DOHH2 (cell line): ENCODE results near the gene AMPD3.

ENCODE experiments used
- H3F3A ChIP-seq: fragments of 200-600 bp; sonication (generic), shearing (Covaris generic); 2 replicates; pipeline ENCODE4 v1.6.0; 2016; ENCODE audit warnings: antibody characterized with exemption, mild to moderate bottlenecking; ENCODE audit not compliant: control insufficient read depth, insufficient read depth
- H3K27ac ChIP-seq: fragments of 200-600 bp; sonication (generic); 2 replicates; pipeline ENCODE4 v1.5.1; 2014; ENCODE audit warnings: low read depth, mild to moderate bottlenecking, low read length, moderate library complexity
- H3K27me3 ChIP-seq: fragments of 200-600 bp; sonication (generic); 2 replicates; pipeline ENCODE4 v1.6.1; 2014; ENCODE audit warnings: mild to moderate bottlenecking, low read length, mixed read lengths; ENCODE audit not compliant: control insufficient read depth
- H3K36me3 ChIP-seq: fragments of 200-600 bp; sonication (generic); 2 replicates; pipeline ENCODE4 v1.6.1; 2014; ENCODE audit warnings: mild to moderate bottlenecking, low read length, moderate library complexity, mixed read lengths; ENCODE audit not compliant: control insufficient read depth
- H3K4me1 ChIP-seq: fragments of 200-600 bp; sonication (generic); 2 replicates; pipeline ENCODE4 v1.6.1; 2014; ENCODE audit warnings: mild to moderate bottlenecking, low read length, mixed read lengths; ENCODE audit not compliant: control insufficient read depth
- H3K4me2 ChIP-seq: fragments of 200-600 bp; sonication (generic); 2 replicates; pipeline ENCODE4 v1.6.0; 2014; ENCODE audit warnings: mild to moderate bottlenecking, low read length, moderate library complexity
- H3K4me3 ChIP-seq: fragments of 200-600 bp; sonication (generic); 2 replicates; pipeline ENCODE4 v1.5.1; 2014; ENCODE audit warnings: mild to moderate bottlenecking, low read length, mixed read lengths
- H3K79me2 ChIP-seq: fragments of 200-600 bp; sonication (generic); 2 replicates; pipeline ENCODE4 v1.6.1; 2014; ENCODE audit warnings: mild to moderate bottlenecking, low read length, mixed read lengths; ENCODE audit not compliant: control insufficient read depth
- H3K9me2 ChIP-seq: fragments of 200-600 bp; sonication (generic); replicated peaks from 2 replicates; pipeline ENCODE4 v1.6.1; 2014; ENCODE audit warnings: mild to moderate bottlenecking, low read length, mixed read lengths; ENCODE audit not compliant: control insufficient read depth
- H3K9me3 ChIP-seq: fragments of 200-600 bp; sonication (generic); 2 replicates; pipeline ENCODE4 v1.6.1; 2014; ENCODE audit warnings: antibody characterized with exemption, low read length, mixed read lengths; ENCODE audit not compliant: control insufficient read depth, insufficient read depth
- H4K20me1 ChIP-seq: fragments of 200-600 bp; sonication (generic); 2 replicates; pipeline ENCODE4 v1.6.0; 2014; ENCODE audit warnings: low read depth, mild to moderate bottlenecking, antibody characterized with exemption, low read length, moderate library complexity; ENCODE audit not compliant: control insufficient read depth, insufficient read depth
- EZH2phosphoT487 ChIP-seq: fragments of 200-600 bp; sonication (generic); IDR thresholded peaks from 2 replicates; pipeline ENCODE4 v1.6.1; 2017; ENCODE audit warnings: borderline replicate concordance, mild to moderate bottlenecking, antibody characterized with exemption, low read length, moderate library complexity, mixed read lengths
- TF ChIP-seq, protein P1 (sequence below): fragments of 200-600 bp; sonication (generic); IDR thresholded peaks from one replicate; pipeline ENCODE4 v1.5.1; 2014; ENCODE audit warnings: antibody characterized with exemption, mild to moderate bottlenecking, low read depth, low read length; ENCODE audit not compliant: poor library complexity, severe bottlenecking

The AMPD3 gene

DNA sequence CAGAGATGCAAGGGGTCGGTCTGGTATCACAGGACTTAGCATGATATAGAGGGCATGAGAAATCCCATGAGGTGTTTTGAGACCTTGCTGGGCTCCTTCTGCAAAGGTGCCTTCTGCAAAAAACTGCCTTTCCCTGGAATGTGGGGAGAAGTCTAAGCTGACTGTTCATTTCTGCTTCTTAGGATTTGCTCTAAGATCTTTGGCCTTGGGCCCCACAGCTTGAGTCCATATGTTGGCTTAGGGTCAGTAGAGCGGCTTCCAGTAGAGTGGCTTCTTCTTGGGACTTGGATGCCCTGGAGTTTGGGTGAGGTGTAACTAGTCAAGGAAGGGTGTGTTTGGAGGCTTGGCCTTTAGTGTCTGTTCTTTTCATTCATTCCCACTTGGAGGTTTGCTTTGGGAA, 37.0 kb downstream of the AMPD3 start:
- no peaks in the 10 kb centered on the region for H4K20me1 ChIP-seq
- H3K27ac ChIP-seq, result no peak overlapping the region
- TF ChIP-seq EZH2phosphoT487, result no peak
- TF ChIP-seq, protein P1, sequence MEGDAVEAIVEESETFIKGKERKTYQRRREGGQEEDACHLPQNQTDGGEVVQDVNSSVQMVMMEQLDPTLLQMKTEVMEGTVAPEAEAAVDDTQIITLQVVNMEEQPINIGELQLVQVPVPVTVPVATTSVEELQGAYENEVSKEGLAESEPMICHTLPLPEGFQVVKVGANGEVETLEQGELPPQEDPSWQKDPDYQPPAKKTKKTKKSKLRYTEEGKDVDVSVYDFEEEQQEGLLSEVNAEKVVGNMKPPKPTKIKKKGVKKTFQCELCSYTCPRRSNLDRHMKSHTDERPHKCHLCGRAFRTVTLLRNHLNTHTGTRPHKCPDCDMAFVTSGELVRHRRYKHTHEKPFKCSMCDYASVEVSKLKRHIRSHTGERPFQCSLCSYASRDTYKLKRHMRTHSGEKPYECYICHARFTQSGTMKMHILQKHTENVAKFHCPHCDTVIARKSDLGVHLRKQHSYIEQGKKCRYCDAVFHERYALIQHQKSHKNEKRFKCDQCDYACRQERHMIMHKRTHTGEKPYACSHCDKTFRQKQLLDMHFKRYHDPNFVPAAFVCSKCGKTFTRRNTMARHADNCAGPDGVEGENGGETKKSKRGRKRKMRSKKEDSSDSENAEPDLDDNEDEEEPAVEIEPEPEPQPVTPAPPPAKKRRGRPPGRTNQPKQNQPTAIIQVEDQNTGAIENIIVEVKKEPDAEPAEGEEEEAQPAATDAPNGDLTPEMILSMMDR, result no peak
- no peaks in the 10 kb centered on the region for H3K27me3 ChIP-seq
- no peak overlapping the region for H3K4me2 ChIP-seq
- H3K79me2 ChIP-seq, result no peaks in the 10 kb centered on the region
- H3K4me3 ChIP-seq, result no peak overlapping the region
- no peaks in the 10 kb centered on the region; the same call in 1 of the 2 replicates for H3K36me3 ChIP-seq
- no peaks in the 10 kb centered on the region for H3K9me3 ChIP-seq
- H3F3A ChIP-seq, result no peaks in the 10 kb centered on the region
- H3K4me1 ChIP-seq, result no peaks in the 10 kb centered on the region
- H3K9me2 ChIP-seq, result no peaks in the 10 kb centered on the region

DNA sequence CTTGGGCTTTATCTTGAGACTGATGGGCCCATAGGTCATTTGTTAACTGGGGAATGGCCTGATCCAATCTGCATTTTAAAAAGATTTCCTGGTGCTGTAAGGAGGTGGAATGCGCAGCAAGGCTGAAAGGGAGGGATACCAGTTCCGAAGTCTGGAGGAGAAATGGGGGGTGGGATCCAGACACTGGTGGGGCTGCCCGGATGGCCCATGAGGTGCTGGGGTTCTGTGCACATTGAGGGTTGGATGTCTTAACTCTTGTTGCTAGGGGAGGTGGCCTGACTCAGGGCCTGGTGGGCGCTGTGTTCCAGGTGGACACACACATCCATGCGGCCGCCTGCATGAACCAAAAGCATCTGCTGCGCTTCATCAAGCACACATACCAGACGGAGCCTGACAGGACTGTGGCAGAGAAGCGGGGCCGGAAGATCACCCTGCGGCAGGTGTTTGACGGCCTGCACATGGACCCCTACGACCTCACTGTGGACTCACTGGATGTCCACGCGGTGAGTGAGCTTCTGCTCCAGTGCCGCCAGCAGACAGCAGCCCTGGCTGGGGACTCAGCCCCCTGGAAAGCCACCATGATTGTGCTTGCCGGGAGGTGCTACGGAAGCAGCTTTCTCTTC, 38.1 kb downstream of the AMPD3 start:
- H3K9me2 ChIP-seq, result no peaks in the 10 kb centered on the region
- no peaks in the 10 kb centered on the region for H3K79me2 ChIP-seq
- H3K27ac ChIP-seq, result no peak overlapping the region
- TF ChIP-seq EZH2phosphoT487, result no peak
- TF ChIP-seq, protein P1, result no peak
- H4K20me1 ChIP-seq, result no peaks in the 10 kb centered on the region
- H3K27me3 ChIP-seq, result no peaks in the 10 kb centered on the region
- no peaks in the 10 kb centered on the region; the same call in 1 of the 2 replicates for H3K36me3 ChIP-seq
- no peak overlapping the region for H3K4me3 ChIP-seq
- H3F3A ChIP-seq, result no peaks in the 10 kb centered on the region
- H3K4me1 ChIP-seq, result no peaks in the 10 kb centered on the region
- H3K4me2 ChIP-seq, result no peak overlapping the region
- H3K9me3 ChIP-seq, result no peaks in the 10 kb centered on the region

DNA sequence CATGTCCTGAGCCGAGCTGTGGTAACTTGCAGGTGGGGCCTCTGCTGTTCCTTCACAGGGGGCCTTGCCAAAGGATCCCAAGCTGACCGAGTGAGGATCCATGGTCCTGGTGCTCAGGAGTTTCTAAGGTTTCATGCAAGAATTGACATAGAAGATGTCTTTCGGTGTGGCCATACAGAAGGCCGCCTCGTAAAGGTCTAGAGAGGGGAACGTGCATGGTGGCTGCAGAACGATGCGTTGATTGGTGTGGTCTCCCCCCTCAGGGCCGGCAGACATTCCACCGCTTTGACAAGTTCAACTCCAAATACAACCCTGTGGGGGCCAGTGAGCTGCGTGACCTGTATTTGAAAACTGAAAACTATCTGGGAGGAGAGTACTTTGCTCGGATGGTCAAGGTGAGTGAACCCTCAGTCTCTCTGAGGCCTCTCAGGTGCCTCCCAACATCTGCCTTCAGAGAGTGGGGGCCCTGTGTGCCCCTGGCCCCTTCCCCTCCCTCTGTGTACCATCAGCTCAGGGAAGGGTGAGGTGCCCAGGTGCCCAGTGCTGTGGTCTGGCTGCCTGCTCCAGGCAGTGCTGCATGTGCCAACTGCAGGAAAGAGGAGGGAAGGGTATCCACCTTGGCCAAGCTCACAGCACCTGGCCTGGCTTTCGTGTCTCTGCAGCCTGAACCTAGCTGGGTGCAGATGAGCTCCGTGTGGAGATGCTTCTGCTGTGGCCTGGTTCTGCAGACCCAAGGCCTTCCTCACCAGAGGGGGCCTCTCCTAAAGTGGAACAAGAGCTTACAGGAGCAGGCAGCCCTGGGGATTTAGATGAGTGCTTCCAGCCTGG, 39.8 kb downstream of the AMPD3 start:
- H3K27ac ChIP-seq, result no peak overlapping the region
- no peaks in the 10 kb centered on the region for H3K79me2 ChIP-seq
- H3K4me1 ChIP-seq, result no peaks in the 10 kb centered on the region
- H3K4me2 ChIP-seq, result no peak overlapping the region
- H3K4me3 ChIP-seq, result no peak overlapping the region
- no peaks in the 10 kb centered on the region for H3F3A ChIP-seq
- TF ChIP-seq, protein P1, result no peak
- TF ChIP-seq EZH2phosphoT487, result no peak
- H3K9me2 ChIP-seq, result no peaks in the 10 kb centered on the region
- no peaks in the 10 kb centered on the region for H3K27me3 ChIP-seq
- no peaks in the 10 kb centered on the region; the same call in 1 of the 2 replicates for H3K36me3 ChIP-seq
- H3K9me3 ChIP-seq, result no peaks in the 10 kb centered on the region
- no peaks in the 10 kb centered on the region for H4K20me1 ChIP-seq
